ENCODE measurements around the gene ITK.

DNA sequence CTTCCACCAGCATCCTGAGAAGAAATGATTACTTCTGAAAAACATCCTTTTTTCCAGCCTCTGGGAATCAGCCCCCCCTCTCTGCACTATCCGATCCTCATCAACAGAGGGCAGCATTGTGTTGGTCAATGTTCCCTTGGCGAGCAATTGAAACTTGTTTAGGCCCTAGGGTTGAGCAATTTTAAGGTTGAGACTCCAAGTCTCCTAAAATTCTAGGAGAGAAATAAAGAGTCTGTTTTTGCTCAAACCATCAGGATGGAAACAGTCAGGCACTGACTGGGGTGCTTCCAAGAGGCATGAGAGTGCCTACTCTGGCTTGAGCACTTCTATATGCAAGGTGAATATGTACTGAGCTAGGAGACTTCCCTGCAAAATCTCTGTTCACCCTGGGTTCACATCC, 72.9 kb downstream of the ITK start:
- TF ChIP-seq JUN (IDR thresholded peaks at IDR 0.05) = no peak
- TF ChIP-seq ELK1 (IDR thresholded peaks at IDR 0.05; ENCODE audit: low read depth, low read length) = no peak
- TF ChIP-seq, protein P1, sequence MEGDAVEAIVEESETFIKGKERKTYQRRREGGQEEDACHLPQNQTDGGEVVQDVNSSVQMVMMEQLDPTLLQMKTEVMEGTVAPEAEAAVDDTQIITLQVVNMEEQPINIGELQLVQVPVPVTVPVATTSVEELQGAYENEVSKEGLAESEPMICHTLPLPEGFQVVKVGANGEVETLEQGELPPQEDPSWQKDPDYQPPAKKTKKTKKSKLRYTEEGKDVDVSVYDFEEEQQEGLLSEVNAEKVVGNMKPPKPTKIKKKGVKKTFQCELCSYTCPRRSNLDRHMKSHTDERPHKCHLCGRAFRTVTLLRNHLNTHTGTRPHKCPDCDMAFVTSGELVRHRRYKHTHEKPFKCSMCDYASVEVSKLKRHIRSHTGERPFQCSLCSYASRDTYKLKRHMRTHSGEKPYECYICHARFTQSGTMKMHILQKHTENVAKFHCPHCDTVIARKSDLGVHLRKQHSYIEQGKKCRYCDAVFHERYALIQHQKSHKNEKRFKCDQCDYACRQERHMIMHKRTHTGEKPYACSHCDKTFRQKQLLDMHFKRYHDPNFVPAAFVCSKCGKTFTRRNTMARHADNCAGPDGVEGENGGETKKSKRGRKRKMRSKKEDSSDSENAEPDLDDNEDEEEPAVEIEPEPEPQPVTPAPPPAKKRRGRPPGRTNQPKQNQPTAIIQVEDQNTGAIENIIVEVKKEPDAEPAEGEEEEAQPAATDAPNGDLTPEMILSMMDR (IDR thresholded peaks at IDR 0.05) = peak; percentile 81
- no peak for TF ChIP-seq RCOR1 (IDR thresholded peaks at IDR 0.05; ENCODE audit: low read depth, low read length)
- TF ChIP-seq EP300 (IDR thresholded peaks at IDR 0.05) = no peak
- TF ChIP-seq GATA3 (IDR thresholded peaks at IDR 0.05; ENCODE audit: borderline replicate concordance) = no peak
- peak; percentile 62 for TF ChIP-seq SMC3 (IDR thresholded peaks at IDR 0.05)
- TF ChIP-seq, protein P2, sequence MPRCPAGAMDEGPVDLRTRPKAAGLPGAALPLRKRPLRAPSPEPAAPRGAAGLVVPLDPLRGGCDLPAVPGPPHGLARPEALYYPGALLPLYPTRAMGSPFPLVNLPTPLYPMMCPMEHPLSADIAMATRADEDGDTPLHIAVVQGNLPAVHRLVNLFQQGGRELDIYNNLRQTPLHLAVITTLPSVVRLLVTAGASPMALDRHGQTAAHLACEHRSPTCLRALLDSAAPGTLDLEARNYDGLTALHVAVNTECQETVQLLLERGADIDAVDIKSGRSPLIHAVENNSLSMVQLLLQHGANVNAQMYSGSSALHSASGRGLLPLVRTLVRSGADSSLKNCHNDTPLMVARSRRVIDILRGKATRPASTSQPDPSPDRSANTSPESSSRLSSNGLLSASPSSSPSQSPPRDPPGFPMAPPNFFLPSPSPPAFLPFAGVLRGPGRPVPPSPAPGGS (IDR thresholded peaks at IDR 0.05) = no peak
- no peak for TF ChIP-seq KDM1A (IDR thresholded peaks at IDR 0.05; ENCODE audit: low read depth)
- TF ChIP-seq CBX8 (IDR thresholded peaks at IDR 0.05) = no peak
- TF ChIP-seq POLR2A (IDR thresholded peaks at IDR 0.05; ENCODE audit: low read length) = no peak

Data from A549 (cell line).